HG03039 (cell line): ENCODE data around the gene LRRK1.

Experiments
- ATAC-seq: cut with Tn5 transposase; IDR thresholded peaks from one replicate; pipeline ENCODE4 v1.9.1; 2021; ENCODE audit warnings: mild to moderate bottlenecking, moderate library complexity; ENCODE audit not compliant: unreplicated experiment

The LRRK1 gene

DNA sequence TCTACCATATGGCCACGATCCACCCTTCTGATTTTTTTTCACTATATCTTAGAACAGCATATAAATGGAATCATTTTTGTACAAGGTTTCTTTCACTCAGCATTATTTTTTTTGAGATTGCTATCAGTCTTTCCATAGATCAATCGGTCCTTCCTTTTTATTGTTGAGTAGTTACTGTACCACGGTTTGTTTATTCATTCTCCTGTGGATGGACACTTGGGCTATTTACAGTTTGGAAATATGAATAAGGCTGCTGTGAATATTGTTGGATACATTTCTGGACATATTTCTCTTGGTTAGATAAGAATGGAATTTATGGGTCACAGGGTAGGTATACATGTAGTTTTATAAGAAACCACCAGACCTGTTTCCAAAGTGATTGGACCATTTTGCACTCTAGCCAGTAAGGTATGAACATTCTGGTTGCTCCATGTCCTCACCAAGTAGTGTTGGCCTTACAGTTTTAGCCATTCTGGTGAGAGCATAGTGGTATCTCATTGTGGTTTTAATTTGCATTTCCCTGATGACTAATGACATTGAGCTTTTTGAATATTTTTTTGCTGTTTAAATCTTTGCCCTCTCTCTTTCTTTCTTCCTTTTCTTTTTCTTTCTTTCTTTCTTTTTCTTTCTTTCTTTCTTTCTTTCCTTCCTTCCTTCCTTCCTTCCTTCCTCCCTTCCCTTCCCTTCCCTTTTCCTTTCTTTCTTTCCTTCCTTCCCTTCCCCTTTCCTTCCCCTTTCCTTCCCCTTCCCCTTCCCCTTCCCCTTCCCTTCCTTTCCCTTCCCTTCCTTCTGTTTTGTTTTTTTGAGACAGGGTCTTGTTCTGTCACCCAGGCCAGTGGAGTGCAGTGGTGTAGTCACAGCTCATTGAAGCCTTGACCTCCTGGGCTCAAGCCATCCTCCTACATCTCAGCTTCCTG is 49.2 kb downstream of the LRRK1 start:
- no peak for ATAC-seq

DNA sequence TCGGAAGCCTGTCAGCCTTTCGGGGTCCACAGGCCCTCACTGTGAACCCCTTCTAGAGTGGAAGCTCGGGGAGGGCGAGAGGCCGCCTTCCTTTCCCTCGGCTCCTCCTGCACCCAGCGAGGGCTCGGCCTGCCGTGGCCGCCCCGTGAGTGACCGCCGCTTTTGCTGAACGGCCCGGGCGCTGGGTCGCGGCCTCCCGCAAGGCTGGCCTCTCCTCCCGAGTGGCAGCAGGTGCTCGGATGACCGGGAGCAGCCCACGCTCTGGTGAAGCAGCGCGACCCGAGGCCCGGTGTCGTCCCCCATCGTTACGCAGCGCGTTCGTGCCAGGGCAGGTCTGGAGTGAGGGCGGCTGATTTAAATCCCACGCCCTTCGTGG is 53.8 kb downstream of the LRRK1 start:
- ATAC-seq: no peak

DNA sequence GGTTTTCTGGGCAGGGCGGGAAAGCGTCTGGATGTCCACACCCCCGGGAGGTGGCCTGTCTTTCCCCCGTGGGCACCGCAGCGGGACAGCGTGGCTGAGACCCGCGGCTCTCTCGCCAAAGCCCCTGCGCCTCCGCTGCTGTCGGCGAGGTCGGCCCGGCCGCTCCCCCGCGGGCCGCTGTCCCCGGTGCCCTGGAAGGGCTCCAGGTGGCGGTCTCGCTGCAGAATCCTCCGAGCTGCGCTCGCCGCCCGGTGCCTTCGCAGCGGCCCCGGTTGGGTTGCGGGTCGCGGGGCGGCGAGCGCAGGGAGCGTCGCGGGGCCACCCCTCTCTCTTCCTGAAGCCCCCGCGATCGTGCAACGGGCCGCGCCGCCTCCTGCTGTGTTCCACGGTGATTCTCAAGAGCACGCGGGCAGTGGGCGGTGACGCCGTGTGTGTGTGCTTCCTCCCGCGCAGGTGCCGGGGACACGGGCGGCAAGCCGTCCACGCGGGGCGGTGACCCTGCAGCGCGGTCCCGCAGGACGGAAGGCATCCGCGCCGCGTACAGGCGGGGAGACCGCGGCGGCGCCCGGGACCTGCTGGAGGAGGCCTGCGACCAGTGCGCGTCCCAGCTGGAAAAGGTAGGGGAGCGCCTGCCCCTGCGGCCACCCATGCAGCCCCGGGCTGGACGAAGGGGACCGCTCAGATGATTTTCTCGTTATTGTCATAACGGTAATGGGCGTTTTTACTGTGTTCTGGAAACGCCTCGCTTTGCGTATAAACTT is 54.4 kb downstream of the LRRK1 start:
- ATAC-seq: no peak

- no peak for ATAC-seq
Measured at GRCh38 chr15:100975043-100975442, 55.9 kb downstream of the LRRK1 start.

DNA sequence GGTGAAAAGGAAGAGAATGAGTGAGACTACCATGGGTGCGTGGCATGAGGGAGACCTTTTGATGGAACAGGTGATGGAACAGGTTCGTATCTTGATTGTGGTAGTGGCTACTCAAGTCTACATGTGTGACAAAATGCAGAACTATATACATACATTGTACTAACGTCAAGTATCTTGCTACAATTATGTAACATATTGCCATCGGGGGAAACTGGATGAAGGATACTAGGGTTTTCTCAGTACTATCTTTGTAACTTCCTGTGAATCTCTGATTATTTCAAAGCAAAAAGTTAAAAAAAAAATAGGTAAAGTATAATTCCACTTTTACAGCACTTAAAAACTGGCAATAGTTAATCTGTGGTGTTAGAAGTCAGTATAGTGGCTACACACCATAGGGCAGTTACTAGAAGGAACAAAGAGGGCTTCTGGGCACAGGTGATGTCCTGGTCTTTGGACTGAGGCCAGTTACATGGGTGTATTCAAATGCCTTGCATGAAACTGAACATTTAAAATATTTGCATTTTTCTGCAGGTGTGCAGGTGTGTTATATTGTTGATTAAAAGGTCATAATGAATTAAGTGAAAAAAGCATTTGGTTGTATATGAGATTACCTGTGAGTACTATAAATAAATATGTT is 61.4 kb downstream of the LRRK1 start:
- ATAC-seq: no peak

- no peak for ATAC-seq
Measured at GRCh38 chr15:100981086-100981485, 61.9 kb downstream of the LRRK1 start.

DNA sequence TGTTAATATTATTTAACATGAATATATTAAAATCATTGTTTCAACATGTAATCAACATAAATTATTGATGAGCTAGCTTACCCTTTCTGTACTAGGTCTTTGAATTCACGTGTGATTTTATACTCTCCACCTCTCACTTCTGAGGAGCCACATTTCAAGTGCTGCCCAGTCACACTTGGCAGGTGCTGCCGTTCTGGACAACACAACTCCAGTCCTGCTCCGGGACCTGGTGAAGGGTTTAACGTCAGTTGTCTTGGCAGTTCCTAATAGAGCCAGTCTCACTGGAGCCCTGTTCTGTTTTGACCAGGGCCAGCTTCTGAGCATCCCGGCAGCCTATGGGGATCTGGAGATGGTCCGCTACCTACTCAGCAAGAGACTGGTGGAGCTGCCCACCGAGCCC is 64.1 kb downstream of the LRRK1 start:
- ATAC-seq: no peak

DNA sequence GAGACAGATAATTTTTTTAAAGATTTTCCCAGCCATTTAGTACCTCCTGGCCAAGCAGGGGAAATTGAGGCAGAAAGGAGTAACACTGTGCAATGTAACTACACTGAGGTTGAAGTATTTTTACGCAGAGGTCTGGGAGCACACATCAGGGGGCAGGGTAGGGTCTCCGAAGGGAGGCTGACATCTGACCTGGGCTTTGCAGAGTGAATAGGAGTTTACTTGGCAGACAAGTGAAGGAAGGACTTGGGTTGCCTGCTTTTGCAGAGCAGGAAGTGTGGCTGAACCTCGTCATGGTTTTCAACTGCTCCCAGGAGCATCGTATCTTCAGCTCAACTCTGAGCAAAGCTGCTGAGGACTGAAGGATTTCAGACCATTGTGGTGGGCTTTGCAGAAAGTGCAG is 66.2 kb downstream of the LRRK1 start:
- ATAC-seq: no peak

GRCh38 chr15:100986158-100986896 is 67.2 kb downstream of the LRRK1 start:
- ATAC-seq: no peak

DNA sequence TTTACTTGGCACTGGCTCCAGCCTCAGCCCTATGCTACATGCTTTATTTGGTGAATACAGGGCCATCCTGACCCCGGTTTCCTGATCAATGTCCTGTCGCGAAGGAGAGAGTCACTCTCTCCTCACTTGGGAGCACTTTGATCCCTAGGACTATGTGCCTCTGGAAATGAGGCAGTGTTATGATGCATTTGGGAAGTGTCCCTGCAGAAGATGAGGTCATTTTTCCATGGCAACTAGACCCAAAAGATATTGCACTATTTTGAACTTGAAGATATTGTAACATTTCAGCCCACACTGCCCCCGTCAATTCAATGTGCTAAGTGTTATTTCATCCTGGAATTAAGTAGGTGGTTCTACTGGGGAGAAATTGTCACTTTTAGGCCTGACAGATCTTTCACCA is 68.0 kb downstream of the LRRK1 start:
- no peak for ATAC-seq

DNA sequence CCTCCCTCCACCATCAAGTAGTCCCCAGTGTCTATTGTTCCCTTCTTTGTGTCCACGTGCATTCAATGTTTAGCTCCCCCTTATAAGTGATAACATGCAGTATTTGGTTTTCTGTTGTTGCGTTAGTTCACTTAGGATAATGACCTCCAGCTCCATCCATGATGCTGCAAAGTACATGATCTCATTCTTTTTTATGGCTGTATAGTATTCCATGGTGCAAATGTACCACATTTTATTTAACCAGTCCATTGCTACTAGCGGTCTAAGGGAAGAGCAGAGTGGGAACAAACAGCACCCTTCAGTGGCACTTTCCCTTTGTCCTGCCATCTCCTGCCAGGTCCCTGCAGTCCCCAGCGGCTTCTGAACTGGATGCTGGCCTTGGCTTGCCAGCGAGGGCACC is 69.1 kb downstream of the LRRK1 start:
- no peak for ATAC-seq

GRCh38 chr15:100988857-100989256 is 69.7 kb downstream of the LRRK1 start:
- ATAC-seq: no peak

DNA sequence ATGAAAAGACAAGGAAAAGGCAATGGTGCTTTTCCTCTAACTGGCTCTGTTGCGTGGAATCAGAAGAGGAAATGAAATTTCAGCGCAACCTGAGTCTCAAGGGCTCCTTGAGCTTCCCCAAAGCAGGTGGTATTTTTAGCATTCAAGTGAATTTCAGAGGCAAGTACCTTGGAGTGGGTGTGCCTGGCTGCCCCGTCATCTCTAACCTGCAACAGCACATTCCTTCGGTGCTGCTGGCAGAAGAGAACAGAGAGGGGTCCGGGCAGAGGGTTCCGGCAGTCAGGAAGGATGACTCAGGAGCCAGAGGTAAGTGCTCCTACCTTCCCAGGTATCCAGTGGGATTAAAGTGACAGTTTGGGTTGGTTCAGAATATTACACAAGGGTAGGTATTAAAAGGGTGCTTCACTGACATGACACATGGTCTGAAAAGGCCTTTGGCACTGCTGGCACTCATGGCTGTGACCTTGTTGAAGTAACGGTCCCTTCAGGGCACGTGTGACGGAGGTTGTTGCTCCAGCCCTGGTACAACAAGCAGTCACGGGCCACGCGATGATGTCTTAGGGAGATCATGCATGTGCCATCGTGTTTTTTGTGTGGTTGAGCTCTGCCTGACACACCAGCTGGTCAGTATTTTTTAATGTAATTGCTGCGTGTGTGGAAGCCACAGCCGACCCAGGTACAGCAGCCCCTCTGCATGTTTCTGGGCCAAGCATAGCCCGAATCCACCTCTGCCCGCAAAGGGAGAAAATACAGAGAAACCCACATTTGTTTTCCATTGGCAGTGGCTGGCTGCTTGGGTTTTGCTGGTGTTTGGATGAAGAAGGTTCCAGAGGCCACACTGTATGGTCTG is 75.7 kb downstream of the LRRK1 start:
- ATAC-seq: no peak

GRCh38 chr15:100995471-100996430 is 76.6 kb downstream of the LRRK1 start:
- ATAC-seq: no peak

GRCh38 chr15:100997442-100997841 is 78.3 kb downstream of the LRRK1 start:
- no peak for ATAC-seq

- ATAC-seq: no peak
Measured at GRCh38 chr15:100998630-100999029, 79.5 kb downstream of the LRRK1 start.

DNA sequence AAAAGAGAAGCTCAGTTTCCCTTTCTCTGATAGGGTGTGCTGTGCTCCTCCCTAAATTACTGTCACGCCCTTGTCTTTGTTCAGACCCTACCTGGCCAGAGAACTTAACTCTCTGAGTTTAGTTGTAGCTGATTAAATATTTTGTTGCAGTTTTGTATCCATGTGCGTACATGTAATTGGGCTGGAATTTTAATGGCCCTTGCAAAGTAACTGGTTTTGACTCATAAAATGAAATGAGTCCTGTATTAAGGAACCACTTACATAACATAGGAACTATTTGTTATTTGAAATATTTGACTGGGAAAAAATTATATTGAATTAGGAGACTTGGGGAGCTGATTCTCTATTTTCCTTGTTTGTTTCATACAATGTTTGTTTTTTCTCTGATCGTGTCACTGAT is 80.2 kb downstream of the LRRK1 start:
- no peak for ATAC-seq

DNA sequence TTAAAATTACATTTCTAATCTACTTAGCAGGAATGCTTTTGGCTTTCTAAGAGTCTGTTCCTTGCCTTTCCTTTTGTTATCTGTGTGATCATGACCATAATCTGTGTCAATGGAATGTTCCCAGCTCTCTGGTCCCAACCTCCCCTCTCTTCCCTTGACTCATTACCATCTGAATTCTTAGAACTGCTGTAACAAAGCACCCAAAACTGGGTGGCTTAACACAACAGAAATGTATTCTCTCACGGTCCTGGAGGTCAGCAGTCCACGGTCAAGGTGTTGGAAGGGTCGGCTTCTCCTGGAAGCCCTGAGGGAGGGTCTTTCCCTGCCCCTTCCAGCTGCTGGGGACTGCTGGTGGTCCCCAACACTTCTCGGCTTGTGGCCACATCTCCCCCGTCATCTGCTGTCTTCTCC is 81.1 kb downstream of the LRRK1 start:
- no peak for ATAC-seq

DNA sequence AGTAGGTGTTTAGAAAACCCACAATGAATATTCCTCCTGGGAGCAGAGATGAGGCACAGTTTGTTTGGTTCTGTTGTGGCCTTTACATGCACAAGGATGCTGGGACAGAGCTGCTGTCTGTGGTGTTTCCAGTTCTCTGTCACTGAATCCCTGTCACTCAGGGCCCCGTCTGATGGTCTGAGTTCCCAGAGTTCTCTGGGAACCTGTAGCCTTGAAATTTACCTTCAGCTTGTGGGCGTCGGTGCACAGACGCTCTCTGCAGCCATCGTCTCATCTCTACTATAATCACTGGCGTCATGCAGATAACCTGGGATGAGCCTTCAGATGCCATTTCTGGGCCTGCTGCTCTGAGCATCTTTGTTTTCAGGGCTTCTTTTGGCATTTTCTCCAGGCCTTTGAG is 81.9 kb downstream of the LRRK1 start:
- no peak for ATAC-seq
